PFSK-1 (cell line): Measurements from ENCODE around the gene SLC39A5.

Experiments
- POLR2AphosphoS5 ChIP-seq: IDR thresholded peaks from 2 replicates; pipeline ENCODE4 v1.6.1; 2012; ENCODE audit warnings: low read depth, mild to moderate bottlenecking, control low read depth, low read length, moderate library complexity
- SIN3A ChIP-seq: IDR thresholded peaks from 2 replicates; pipeline ENCODE4 v1.6.1; 2012; ENCODE audit warnings: mild to moderate bottlenecking, low read length, moderate library complexity, borderline replicate concordance; ENCODE audit not compliant: insufficient read depth
- TAF1 ChIP-seq: IDR thresholded peaks from 2 replicates; pipeline ENCODE4 v1.6.1; 2012; ENCODE audit warnings: low read length, control low read depth, borderline replicate concordance; ENCODE audit not compliant: insufficient read depth

- TF ChIP-seq SIN3A (no peak), TAF1 (no peak), POLR2AphosphoS5 (no peak)
Observed at GRCh38 chr12:56244494-56244893, 14.6 kb downstream of the SLC39A5 start.
